ENCODE data around the gene FARS2.

The FARS2 gene

GRCh38 chr6:5433324-5433723, 172.0 kb downstream of the FARS2 start:
- ATAC-seq, result no peak

GRCh38 chr6:5435449-5435848, 174.1 kb downstream of the FARS2 start:
- no peak for ATAC-seq

GRCh38 chr6:5438922-5439584, 177.7 kb downstream of the FARS2 start:
- ATAC-seq, result no peak

- ATAC-seq, result no peak
These were observed 178.4 kb downstream of the FARS2 start for GRCh38 chr6:5439749-5440148.

GRCh38 chr6:5442319-5442718, 181.0 kb downstream of the FARS2 start:
- no peak for ATAC-seq

GRCh38 chr6:5442916-5443315, 181.6 kb downstream of the FARS2 start:
- ATAC-seq, result no peak

GRCh38 chr6:5443491-5443890, 182.2 kb downstream of the FARS2 start:
- no peak for ATAC-seq

- ATAC-seq, result no peak
These were observed 185.2 kb downstream of the FARS2 start for GRCh38 chr6:5446362-5447075.

- ATAC-seq, result no peak
These were observed 186.6 kb downstream of the FARS2 start for GRCh38 chr6:5447921-5448320.

GRCh38 chr6:5450073-5450472, 188.8 kb downstream of the FARS2 start:
- ATAC-seq, result no peak

- ATAC-seq, result no peak
These were observed 192.2 kb downstream of the FARS2 start for GRCh38 chr6:5453546-5453945.

GRCh38 chr6:5455142-5455541, 193.8 kb downstream of the FARS2 start:
- ATAC-seq, result no peak

- no peak for ATAC-seq
These were observed 195.7 kb downstream of the FARS2 start for GRCh38 chr6:5457041-5457440.

- ATAC-seq, result no peak
These were observed 196.8 kb downstream of the FARS2 start for GRCh38 chr6:5457983-5458683.

GRCh38 chr6:5459346-5459745, 198.0 kb downstream of the FARS2 start:
- ATAC-seq, result no peak

GRCh38 chr6:5461365-5461764, 200.1 kb downstream of the FARS2 start:
- ATAC-seq, result no peak

- no peak for ATAC-seq
These were observed 201.5 kb downstream of the FARS2 start for GRCh38 chr6:5462856-5463255.

GRCh38 chr6:5463690-5464089, 202.4 kb downstream of the FARS2 start:
- no peak for ATAC-seq

- ATAC-seq, result no peak
These were observed 203.0 kb downstream of the FARS2 start for GRCh38 chr6:5464099-5464885.

GRCh38 chr6:5466281-5467136, 205.2 kb downstream of the FARS2 start:
- no peak for ATAC-seq

- ATAC-seq, result no peak
These were observed 207.3 kb downstream of the FARS2 start for GRCh38 chr6:5468586-5468985.

All from activated CD4-positive, CD25-positive, alpha-beta regulatory T cell treated with anti-CD3 and anti-CD28 coated beads, Interleukin-2, amount 50 U/mL, for 24 hours (primary cell).